Stimulated activated CD8-positive, alpha-beta memory T cell treated with anti-CD3 and anti-CD28 coated beads, Interleukin-15, amount 100 ng/mL, for 4 hours (primary cell): ENCODE data around the gene FEM1C.

ENCODE experiments used
- DNase-seq, 2 donors: peaks; one replicate each; pipeline ENCODE4 v3.0.0-alpha.2; 2020; ENCODE audit warnings: low read depth in 2 of 2

Gene FEM1C

DNA sequence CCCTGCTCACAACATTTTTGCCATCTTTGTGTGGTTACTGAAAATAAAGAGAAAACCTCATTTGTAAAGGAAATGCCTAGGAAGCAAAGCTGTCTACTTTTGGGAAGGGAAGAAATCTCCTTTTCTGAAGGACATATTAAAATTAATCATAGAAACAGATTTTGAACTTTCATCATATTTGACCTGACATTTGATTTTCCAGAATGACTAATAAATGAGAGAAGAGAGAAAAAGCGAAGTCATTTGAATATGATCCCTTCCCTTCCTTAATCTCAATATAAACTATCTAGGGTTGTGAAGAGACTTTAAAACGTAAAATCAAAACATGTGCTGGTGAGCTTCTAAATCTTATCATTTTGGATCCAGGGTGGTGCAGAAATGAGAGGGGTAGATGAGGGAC, 66.3 kb downstream of the FEM1C start:
- no peak for DNase-seq

GRCh38 chr5:115477581-115477980, 67.0 kb downstream of the FEM1C start:
- no peak for DNase-seq

DNA sequence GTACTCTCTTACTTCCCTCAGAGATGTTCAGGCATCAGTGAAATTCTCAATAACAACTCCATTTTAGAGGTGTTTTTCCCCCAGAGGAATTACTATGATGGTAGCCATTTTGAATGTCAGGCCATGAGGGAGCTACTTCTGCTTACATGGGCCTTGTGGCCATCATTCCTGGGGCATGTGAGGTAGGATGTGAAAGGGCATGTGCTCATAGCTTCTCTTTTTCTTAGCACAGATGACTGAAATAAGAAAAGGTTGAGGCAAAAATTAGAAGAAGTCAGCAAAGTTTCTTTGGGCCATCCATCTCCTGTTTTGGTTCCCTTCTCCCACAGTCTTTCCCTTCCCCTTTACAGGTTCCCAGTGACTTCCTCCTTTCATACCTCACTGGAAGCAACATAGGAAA, 68.8 kb downstream of the FEM1C start:
- no peak for DNase-seq

GRCh38 chr5:115472271-115473025, 72.1 kb downstream of the FEM1C start:
- DNase-seq: no peak

DNA sequence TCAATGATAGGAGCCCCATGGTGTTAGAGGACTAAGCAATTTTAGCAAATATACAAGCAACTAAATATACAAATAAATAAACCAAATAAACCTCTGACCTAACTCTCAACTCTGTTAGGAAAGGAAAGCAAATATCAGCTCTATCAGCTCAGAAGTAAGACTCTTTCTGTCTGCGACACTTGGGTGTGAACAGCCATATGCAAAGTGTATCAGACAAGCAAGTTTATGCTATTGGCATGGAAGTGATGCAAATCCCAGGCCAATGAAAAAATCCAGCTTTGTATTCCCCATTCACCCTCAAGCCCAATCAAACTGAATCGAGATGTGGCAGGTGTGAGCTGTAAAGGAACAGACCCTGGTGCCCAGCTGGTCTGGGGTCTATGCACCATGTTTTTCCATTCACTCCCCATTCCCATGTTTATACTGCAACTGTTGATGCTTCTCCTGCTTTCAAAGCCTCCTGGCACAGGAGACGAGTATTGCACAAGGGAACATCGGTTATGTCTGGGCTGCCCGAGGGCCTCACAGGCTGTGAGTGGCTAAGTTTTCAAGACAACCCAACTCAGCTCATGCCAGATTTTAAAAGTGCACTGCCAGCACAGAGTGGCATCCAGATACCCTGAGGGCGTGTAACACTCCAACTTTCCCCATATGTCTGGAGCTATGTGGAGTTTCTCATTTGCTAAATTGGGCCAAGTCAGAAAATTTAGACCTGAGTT, 73.1 kb downstream of the FEM1C start:
- DNase-seq: no peak

GRCh38 chr5:115470921-115471320, 73.7 kb downstream of the FEM1C start:
- no peak for DNase-seq
